GM12872 (cell line): ENCODE data around the gene TNS1.

ENCODE experiments used
- TF ChIP-seq, protein P1 (sequence below): IDR thresholded peaks from 3 replicates; pipeline ENCODE4 v1.5.1; 2011; ENCODE audit warnings: low read depth, mild to moderate bottlenecking, low read length, moderate library complexity; ENCODE audit not compliant: insufficient read depth

Gene TNS1

GRCh38 chr2:217845301-217845700, 157.5 kb downstream of the TNS1 start:
- TF ChIP-seq, protein P1, sequence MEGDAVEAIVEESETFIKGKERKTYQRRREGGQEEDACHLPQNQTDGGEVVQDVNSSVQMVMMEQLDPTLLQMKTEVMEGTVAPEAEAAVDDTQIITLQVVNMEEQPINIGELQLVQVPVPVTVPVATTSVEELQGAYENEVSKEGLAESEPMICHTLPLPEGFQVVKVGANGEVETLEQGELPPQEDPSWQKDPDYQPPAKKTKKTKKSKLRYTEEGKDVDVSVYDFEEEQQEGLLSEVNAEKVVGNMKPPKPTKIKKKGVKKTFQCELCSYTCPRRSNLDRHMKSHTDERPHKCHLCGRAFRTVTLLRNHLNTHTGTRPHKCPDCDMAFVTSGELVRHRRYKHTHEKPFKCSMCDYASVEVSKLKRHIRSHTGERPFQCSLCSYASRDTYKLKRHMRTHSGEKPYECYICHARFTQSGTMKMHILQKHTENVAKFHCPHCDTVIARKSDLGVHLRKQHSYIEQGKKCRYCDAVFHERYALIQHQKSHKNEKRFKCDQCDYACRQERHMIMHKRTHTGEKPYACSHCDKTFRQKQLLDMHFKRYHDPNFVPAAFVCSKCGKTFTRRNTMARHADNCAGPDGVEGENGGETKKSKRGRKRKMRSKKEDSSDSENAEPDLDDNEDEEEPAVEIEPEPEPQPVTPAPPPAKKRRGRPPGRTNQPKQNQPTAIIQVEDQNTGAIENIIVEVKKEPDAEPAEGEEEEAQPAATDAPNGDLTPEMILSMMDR: no peak

DNA sequence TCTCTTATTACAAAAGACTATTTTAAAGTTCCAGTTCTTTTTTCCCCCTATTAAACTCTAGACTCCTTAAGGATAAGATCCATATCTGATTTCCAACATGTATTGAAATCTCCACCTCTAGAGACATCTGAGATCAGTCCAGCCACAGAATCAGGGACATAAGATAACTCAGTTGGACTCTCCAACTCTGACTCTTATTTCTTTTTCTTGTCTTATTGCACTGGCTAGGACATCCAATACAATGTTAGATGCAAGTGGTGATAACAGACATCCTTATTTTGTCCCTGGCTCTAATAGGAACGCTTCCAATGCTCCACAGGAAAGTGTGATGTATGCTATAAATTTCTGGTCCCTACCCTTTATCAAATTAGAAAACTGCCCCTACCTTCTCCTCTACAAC, 158.1 kb downstream of the TNS1 start:
- TF ChIP-seq, protein P1: no peak

- TF ChIP-seq, protein P1: no peak
Measured at GRCh38 chr2:217843324-217843723, 159.5 kb downstream of the TNS1 start.

DNA sequence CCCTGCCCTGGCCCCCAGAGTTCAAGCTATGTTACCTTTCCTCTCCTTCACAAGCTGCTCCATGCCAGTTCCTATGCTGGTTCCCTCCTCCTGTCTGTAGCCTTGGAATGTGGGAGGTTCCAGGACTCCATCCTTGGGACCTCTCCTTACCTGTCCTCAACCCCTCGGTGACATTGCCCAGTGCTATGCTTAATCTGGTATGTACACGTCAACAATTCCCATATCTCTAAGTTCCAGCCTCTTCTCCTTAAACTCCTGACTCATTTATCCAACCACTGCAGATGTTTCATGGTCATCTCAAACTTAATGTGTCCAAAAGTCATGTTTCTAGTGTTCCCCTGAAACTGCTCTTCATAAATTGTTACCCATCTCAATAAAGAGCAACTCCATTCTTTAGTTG, 160.8 kb downstream of the TNS1 start:
- TF ChIP-seq, protein P1: no peak

DNA sequence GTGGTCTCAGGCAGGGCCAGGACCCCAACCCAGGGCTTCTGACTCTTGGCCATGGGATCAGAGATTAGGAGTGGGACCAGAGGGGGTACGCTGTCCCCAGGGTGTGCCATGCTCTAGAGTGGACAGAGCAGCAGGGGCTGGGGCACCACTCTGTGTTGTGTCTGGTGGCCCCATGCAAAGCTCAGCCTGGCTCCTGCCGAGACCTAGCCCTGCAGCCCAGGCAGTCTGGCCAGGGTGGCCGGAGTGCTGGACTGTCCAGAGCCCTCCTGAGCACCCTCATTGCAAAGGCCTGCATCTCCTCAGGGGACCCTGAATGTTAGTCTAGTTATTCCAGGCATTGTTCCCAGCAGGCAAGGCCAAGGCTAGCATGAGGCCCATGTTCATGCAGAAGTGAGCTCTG, 162.3 kb downstream of the TNS1 start:
- TF ChIP-seq, protein P1: no peak

- TF ChIP-seq, protein P1: no peak
Measured at GRCh38 chr2:217839750-217840107, 163.1 kb downstream of the TNS1 start.

- TF ChIP-seq, protein P1: no peak
Measured at GRCh38 chr2:217839073-217839749, 163.6 kb downstream of the TNS1 start.
